H9 (cell line): ENCODE data around the gene MAMDC4. TPM values are rescaled to one million over a fixed set of nuclear protein-coding genes. Genes with fewer than 3 reads are reported as not detected.

ENCODE experiments used
- DNase-seq: peaks from one replicate; pipeline ENCODE4 v3.0.0-alpha.2; 2017
- H2AFZ ChIP-seq: one replicate; pipeline ENCODE4 v1.6.1; 2013; ENCODE audit warnings: mild to moderate bottlenecking, low read length, control low read depth, moderate library complexity
- H2AK5ac ChIP-seq: 2 replicates; pipeline ENCODE4 v1.6.1; 2013; ENCODE audit warnings: low read length, control low read depth, mixed read lengths; ENCODE audit not compliant: insufficient read length
- H2BK120ac ChIP-seq: one replicate; pipeline ENCODE4 v1.6.1; 2013; ENCODE audit warnings: low read depth, mild to moderate bottlenecking, low read length, control low read depth, inconsistent platforms; ENCODE audit not compliant: poor library complexity, severe bottlenecking
- H2BK12ac ChIP-seq: 2 replicates; pipeline ENCODE4 v1.6.1; 2013; ENCODE audit warnings: low read length, control low read depth, mixed read lengths, low read depth; ENCODE audit not compliant: insufficient read length
- H2BK15ac ChIP-seq: 2 replicates; pipeline ENCODE4 v1.6.1; 2013; ENCODE audit warnings: low read depth, low read length, control low read depth
- H2BK20ac ChIP-seq: one replicate; pipeline ENCODE4 v1.6.1; 2013; ENCODE audit warnings: low read depth, mild to moderate bottlenecking, low read length, control low read depth, inconsistent platforms; ENCODE audit not compliant: poor library complexity, severe bottlenecking
- H2BK5ac ChIP-seq: 2 replicates; pipeline ENCODE4 v1.6.1; 2013; ENCODE audit warnings: low read length, control low read depth, mixed read lengths; ENCODE audit not compliant: insufficient read length
- H3K14ac ChIP-seq: 2 replicates; pipeline ENCODE4 v1.6.1; 2013; ENCODE audit warnings: low read length, control low read depth; ENCODE audit not compliant: insufficient read depth
- H3K18ac ChIP-seq: 2 replicates; pipeline ENCODE4 v1.6.1; 2013; ENCODE audit warnings: low read depth, mild to moderate bottlenecking, mixed read lengths, low read length, control low read depth; ENCODE audit not compliant: insufficient read length
- H3K23ac ChIP-seq: 2 replicates; pipeline ENCODE4 v1.6.1; 2013; ENCODE audit warnings: low read length, control low read depth, mixed read lengths, low read depth; ENCODE audit not compliant: insufficient read length
- H3K23me2 ChIP-seq: 2 replicates; pipeline ENCODE4 v1.6.1; 2013; ENCODE audit warnings: low read depth, mild to moderate bottlenecking, mixed read lengths, low read length, control low read depth; ENCODE audit not compliant: insufficient read length, poor library complexity, severe bottlenecking
- H3K27ac ChIP-seq: 2 replicates; pipeline ENCODE4 v1.5.1; 2013; ENCODE audit warnings: low read length, control low read depth, mixed read lengths, low read depth; ENCODE audit not compliant: insufficient read length
- H3K27me3 ChIP-seq: 2 replicates; pipeline ENCODE4 v1.6.1; 2013; ENCODE audit warnings: low read length, control low read depth, inconsistent platforms; ENCODE audit not compliant: insufficient read depth
- H3K4ac ChIP-seq: 2 replicates; pipeline ENCODE4 v1.6.1; 2013; ENCODE audit warnings: low read depth, mild to moderate bottlenecking, control low read depth, inconsistent platforms, low read length, moderate library complexity
- H3K4me1 ChIP-seq: 2 replicates; pipeline ENCODE4 v1.6.1; 2013; ENCODE audit warnings: low read length, control low read depth, inconsistent platforms; ENCODE audit not compliant: insufficient read depth
- H3K4me2 ChIP-seq: 2 replicates; pipeline ENCODE4 v1.6.1; 2013; ENCODE audit warnings: low read length, control low read depth, mixed read lengths; ENCODE audit not compliant: insufficient read length, insufficient read depth
- H3K56ac ChIP-seq: 2 replicates; pipeline ENCODE4 v1.6.1; 2013; ENCODE audit warnings: low read depth, mild to moderate bottlenecking, mixed read lengths, low read length, control low read depth; ENCODE audit not compliant: insufficient read length
- H3K79me1 ChIP-seq: 2 replicates; pipeline ENCODE4 v1.6.1; 2013; ENCODE audit warnings: low read depth, mild to moderate bottlenecking, moderate library complexity, low read length, control low read depth, inconsistent platforms; ENCODE audit not compliant: insufficient read depth, poor library complexity, severe bottlenecking
- H3K79me2 ChIP-seq: 2 replicates; pipeline ENCODE4 v1.6.1; 2013; ENCODE audit warnings: low read length, control low read depth, inconsistent platforms; ENCODE audit not compliant: insufficient read depth
- H3K9ac ChIP-seq: 2 replicates; pipeline ENCODE4 v1.6.1; 2013; ENCODE audit warnings: low read length, control low read depth, mixed read lengths; ENCODE audit not compliant: insufficient read length; ENCODE audit errors: extremely low read depth
- H3K9me3 ChIP-seq: one replicate; pipeline ENCODE4 v1.6.1; 2013; ENCODE audit warnings: low read depth, low read length, inconsistent platforms; ENCODE audit not compliant: control insufficient read depth
- H3T11ph ChIP-seq: one replicate; pipeline ENCODE4 v1.6.1; 2013; ENCODE audit warnings: mild to moderate bottlenecking, low read length, control low read depth, inconsistent platforms
- H4K20me1 ChIP-seq: one replicate; pipeline ENCODE4 v1.6.1; 2013; ENCODE audit not compliant: control insufficient read depth, insufficient read length, insufficient read depth
- H4K5ac ChIP-seq: 2 replicates; pipeline ENCODE4 v1.6.1; 2013; ENCODE audit warnings: low read depth, mild to moderate bottlenecking, mixed read lengths, low read length, control low read depth; ENCODE audit not compliant: insufficient read length
- H4K8ac ChIP-seq: replicated peaks from 2 replicates; pipeline ENCODE4 v1.6.1; 2013; ENCODE audit warnings: low read length, control low read depth, mixed read lengths, low read depth; ENCODE audit not compliant: insufficient read length
- H4K91ac ChIP-seq: 2 replicates; pipeline ENCODE4 v1.6.1; 2013; ENCODE audit warnings: low read depth, mild to moderate bottlenecking, moderate library complexity, mixed read lengths, low read length, control low read depth; ENCODE audit not compliant: insufficient read length
- H3K27ac Mint-ChIP-seq, 3 experiments: 2 replicates in 2 of 3; 3 replicates in 1 of 3; pipeline ENCODE4 v1.8.0; 2020 to 2021; ENCODE audit warnings: mixed read lengths in 3 of 3, mild to moderate bottlenecking in 1 of 3, moderate library complexity in 1 of 3
- H3K27me3 Mint-ChIP-seq: 2 replicates; pipeline ENCODE4 v1.8.0; 2021; ENCODE audit warnings: low read depth, mild to moderate bottlenecking, moderate library complexity, mixed read lengths
- H3K36me3 Mint-ChIP-seq, 3 experiments: 2 replicates in 2 of 3; 3 replicates in 1 of 3; pipeline ENCODE4 v1.8.0; 2020 to 2021; ENCODE audit warnings: low read depth in 3 of 3, mixed read lengths in 3 of 3; ENCODE audit not compliant: insufficient read depth in 1 of 3
- H3K4me1 Mint-ChIP-seq, 2 experiments: 2 replicates each; pipeline ENCODE4 v1.8.0; 2020; ENCODE audit warnings: mixed read lengths in 2 of 2
- H3K4me3 Mint-ChIP-seq, 2 experiments: 2 replicates in 1 of 2; 3 replicates in 1 of 2; pipeline ENCODE4 v1.8.0; 2020 to 2021; ENCODE audit warnings: mild to moderate bottlenecking in 2 of 2, mixed read lengths in 2 of 2, moderate library complexity in 1 of 2
- H3K9me3 Mint-ChIP-seq, 2 experiments: 2 replicates in 1 of 2; 3 replicates in 1 of 2; pipeline ENCODE4 v1.8.0; 2020; ENCODE audit warnings: mild to moderate bottlenecking in 2 of 2, mixed read lengths in 2 of 2, moderate library complexity in 1 of 2
- WGBS: extraction: QIAGEN DNeasy Blood & Tissue Kit; methylation state at CpG from one replicate; pipeline ENCODE4 v1.1.7; 2013; ENCODE audit warnings: missing lambda C conversion rate, low lambda C conversion rate, mixed read lengths; ENCODE audit not compliant: insufficient read length; ENCODE audit errors: extremely low coverage; 5-methylcytosine and 5-hydroxymethylcytosine counted together
- total RNA-seq: library from RNA; stranded (reverse); gene quantifications from 2 replicates; pipeline ENCODE4 v1.2.1, GENCODE V29; 2021
- TF ChIP-seq, protein P1 (sequence below): fragments of 200-600 bp; sonication (generic); conservative IDR thresholded peaks from 3 replicates; pipeline ENCODE4 v1.8.0; 2021; ENCODE audit warnings: antibody characterized with exemption, mild to moderate bottlenecking

The MAMDC4 gene
- total RNA-seq, 1 experiment from 2014 or later: 9.2 TPM

DNA sequence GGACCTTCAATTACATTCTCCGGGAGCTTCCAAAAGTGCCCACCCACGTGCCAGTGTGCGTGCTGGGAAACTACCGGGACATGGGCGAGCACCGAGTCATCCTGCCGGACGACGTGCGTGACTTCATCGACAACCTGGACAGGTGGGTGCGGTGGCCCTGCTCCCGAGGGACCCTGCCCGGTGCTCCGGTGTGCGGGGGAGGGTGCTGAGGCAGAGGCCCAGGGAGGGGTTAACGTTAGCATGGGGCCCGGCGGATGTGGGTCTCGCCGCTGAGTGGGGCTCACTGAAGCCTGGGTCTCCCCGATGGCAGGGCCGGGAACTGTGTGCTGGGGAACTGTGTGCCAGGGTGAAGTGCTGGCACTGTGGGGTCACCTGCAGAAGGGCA lies 20.4 kb upstream of the MAMDC4 start:
- Histone ChIP-seq H2AFZ (no peak overlapping the region), H4K8ac (no peak overlapping the region), H3K4ac (no peak overlapping the region), H3K56ac (no peak overlapping the region), H3K27me3 (no peaks in the 10 kb centered on the region), H2BK15ac (no peak overlapping the region), H3K4me2 (no peak overlapping the region), H3K79me1 (no peaks in the 10 kb centered on the region), H3K23ac (no peak overlapping the region), H3T11ph (no peak overlapping the region), H4K5ac (no peak overlapping the region), H4K91ac (no peak overlapping the region), H3K23me2 (no peaks in the 10 kb centered on the region), H3K79me2 (no peaks in the 10 kb centered on the region), H3K27ac (no peak overlapping the region), H2AK5ac (no peak overlapping the region), H3K9ac (no peak overlapping the region), H2BK120ac (no peak overlapping the region), H3K4me1 (no peaks in the 10 kb centered on the region), H3K14ac (no peak overlapping the region), H3K18ac (no peak overlapping the region), H4K20me1 (no peaks in the 10 kb centered on the region), H2BK5ac (no peak overlapping the region), H3K9me3 (no peaks in the 10 kb centered on the region), H2BK12ac (no peak overlapping the region), H2BK20ac (no peak overlapping the region)
- DNase-seq: no peak
- Mint-ChIP-seq H3K27me3 (peaks cover 1% of the 10 kb centered on the region; the same call in 1 of the 2 replicates), H3K4me1 (no peaks in the 10 kb centered on the region), H3K4me3 (no peak overlapping the region), H3K9me3 (no peaks in the 10 kb centered on the region), H3K27ac (no peak overlapping the region; a peak in 1 of 7 replicates), H3K36me3 (peaks cover 12 to 47% (median 44%) of the 10 kb centered on the region in 3 experiments)
- TF ChIP-seq, protein P1, sequence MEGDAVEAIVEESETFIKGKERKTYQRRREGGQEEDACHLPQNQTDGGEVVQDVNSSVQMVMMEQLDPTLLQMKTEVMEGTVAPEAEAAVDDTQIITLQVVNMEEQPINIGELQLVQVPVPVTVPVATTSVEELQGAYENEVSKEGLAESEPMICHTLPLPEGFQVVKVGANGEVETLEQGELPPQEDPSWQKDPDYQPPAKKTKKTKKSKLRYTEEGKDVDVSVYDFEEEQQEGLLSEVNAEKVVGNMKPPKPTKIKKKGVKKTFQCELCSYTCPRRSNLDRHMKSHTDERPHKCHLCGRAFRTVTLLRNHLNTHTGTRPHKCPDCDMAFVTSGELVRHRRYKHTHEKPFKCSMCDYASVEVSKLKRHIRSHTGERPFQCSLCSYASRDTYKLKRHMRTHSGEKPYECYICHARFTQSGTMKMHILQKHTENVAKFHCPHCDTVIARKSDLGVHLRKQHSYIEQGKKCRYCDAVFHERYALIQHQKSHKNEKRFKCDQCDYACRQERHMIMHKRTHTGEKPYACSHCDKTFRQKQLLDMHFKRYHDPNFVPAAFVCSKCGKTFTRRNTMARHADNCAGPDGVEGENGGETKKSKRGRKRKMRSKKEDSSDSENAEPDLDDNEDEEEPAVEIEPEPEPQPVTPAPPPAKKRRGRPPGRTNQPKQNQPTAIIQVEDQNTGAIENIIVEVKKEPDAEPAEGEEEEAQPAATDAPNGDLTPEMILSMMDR: no peak
- WGBS: no CpG with 5 or more reads among the region's 23 CpGs
